Hair follicular keratinocyte (primary cell): ENCODE results near the gene S100A2. TPM values are rescaled to one million over a fixed set of nuclear protein-coding genes. Genes with fewer than 3 reads are reported as not detected.

Experiments used
- total RNA-seq: library from RNA; depleted of rRNA; stranded (reverse); fragments of >200 nt; gene quantifications from 2 replicates; pipeline ENCODE4 v1.2.3, GENCODE V29; 2015

Gene S100A2
- total RNA-seq: 7,785 and 8,615 TPM in 2 replicates

DNA sequence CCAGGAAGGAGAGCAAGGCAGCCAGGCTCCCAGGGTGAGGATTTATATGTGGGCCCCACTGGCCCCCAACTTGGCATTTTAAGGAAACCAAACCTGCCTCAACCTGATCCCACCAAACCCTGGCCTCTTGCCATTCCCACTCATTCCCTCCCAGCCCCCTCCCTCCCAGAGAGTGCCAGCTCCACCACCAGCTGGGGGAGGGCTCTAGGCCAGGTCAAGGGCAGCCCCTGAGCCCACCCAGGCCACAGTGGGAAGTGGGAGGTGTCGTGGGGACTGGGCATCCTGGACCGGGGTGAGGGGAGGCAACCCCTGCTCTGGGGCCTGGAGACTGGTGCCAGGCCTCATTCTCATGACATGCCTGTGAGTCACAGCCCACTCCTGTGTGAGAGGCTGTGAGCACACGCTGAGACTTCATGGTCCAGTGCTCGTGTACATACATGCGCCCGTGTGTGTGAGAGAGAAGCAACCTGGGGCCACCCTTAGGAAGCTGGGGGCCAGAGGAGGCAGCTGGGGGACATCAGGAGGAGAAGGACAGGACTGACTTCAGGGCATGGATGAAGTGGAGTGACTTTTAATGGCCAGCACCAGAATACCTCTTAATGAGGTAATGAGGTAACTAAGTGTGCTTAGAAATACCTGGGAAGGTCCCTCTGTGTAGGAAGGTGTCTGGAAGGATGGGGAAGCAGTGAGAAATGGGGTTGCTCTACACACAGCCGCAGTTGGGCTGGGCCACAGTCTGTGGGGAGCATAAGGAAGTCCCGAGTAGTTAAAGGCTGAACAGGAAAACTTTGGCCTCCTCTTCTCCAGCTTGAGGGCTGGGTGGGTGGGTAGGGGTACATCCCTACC is at the start of gene S100A2:
TSS of gene S100A2 (minus strand) at position 316 of the 846 bp plus-strand sequence. CDS start 1,967 bp downstream, outside the sequence.

DNA sequence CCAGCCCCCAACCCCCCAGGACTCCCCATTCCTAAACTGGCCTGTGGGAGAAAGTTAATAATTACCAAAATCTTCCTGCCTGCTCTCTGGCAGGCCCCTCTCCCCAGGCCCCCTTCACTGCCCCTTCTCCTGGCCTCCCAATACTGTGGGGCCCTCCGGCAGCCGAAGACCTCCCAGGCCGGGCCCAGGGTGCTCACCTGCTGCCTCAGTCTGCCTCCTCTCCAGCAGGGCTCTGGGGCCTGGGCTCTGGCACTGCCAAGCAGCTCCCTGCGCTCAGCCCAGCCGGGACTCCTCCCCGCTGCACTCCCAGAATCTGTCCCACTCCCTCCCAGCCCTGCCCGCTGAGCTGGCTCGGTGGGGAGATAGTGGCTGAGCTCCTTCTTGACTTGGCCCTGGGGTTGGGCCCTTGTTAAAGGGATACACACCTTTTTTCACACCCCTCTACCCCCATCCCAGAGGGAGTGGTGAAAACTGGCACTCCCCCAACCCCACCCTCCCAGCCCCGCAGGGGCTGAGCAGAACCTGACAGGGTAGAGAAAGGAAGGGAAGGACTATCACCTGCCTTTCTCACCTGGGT is 47.2 kb upstream of the S100A2 start, which contains the start of gene S100A16:
TSS of gene S100A16 (minus strand) at position 383 of the 577 bp plus-strand sequence. CDS start 4,986 bp downstream, outside the sequence.

GRCh38 chr1:153548722-153549688 is 16.6 kb downstream of the S100A2 start, which contains the start of gene S100A3:
TSS of gene S100A3 (minus strand) at chr1:153549258. CDS start at chr1:153548485, 773 bp downstream.

GRCh38 chr1:153545067-153546055 is 20.3 kb downstream of the S100A2 start, which contains the start of gene S100A4:
TSS of gene S100A4 (minus strand) at chr1:153545806. CDS start at chr1:153544794, 1,012 bp downstream.

DNA sequence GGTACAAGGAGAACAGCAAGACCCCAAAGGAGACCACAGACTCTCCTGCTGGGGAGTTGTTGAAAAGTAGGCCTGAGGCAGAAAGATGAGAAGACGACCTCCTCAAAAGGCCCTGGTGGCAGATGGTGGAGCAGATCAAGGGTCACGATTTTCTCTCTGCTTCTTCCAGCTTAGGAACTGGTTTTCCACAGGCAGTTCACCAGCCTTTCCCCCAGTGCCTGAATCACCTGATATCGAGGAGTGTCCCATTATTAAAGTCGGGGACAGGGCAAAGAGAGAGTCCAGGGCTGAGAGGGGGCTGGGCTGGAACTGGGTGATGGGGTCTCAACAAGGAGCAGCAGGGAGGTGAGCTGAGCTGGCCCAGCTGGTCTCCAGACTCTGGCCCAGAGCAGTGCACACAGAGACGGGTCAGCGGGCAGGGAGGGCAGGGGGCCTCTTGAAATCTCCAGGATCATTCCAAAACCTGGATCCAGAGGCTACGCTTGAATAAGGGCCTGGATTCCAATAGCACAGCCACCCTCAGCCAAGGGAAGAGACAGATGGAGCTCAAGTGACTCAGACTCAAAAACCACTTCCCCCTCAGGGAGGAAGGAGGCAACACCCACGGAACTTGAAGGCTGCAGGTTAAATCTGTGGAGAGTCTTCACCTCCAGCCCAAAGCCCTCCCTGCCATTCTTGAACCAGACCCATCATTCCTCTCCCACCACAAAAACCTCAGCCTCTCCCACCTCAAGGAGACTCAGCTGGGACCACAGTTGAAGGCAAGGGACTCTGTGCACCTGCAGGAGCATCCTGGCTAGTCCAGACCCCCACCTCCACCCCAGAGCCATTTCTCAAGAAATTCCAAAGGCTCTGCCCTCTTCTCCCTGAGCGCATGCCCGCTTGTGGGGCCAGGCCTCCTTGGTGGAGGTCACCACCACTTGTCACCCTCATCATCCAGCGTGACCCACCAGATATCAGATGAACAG is 25.0 kb downstream of the S100A2 start, which contains the start of gene S100A5:
TSS of gene S100A5 (minus strand) at position 541 of the 968 bp plus-strand sequence. CDS start 743 bp downstream, outside the sequence.

GRCh38 chr1:153535242-153536011 is 30.2 kb downstream of the S100A2 start, which contains the start of gene S100A6:
TSS of gene S100A6 (minus strand) at chr1:153535991. CDS start at chr1:153535339, 652 bp downstream.

Other genes starting within 250 kb of the S100A2 start
- gene PGLYRP4, start 217.0 kb downstream of the S100A2 start, total RNA-seq: 0.30 and 0.55 TPM in 2 replicates
- 1,435 and 1,560 TPM in 2 replicates for gene S100A9, start 208.0 kb downstream of the S100A2 start, total RNA-seq
- 0.49 and 1.7 TPM in 2 replicates for gene S100A12, start 190.2 kb downstream of the S100A2 start, total RNA-seq
- 228 and 239 TPM in 2 replicates for gene S100A8, start 174.8 kb downstream of the S100A2 start, total RNA-seq
- under 0.01 TPM in 1 of 2 replicates, not detected in the other for gene S100A7A, start 149.3 kb downstream of the S100A2 start, total RNA-seq
- gene S100A7, start 105.2 kb downstream of the S100A2 start, total RNA-seq: 5.2 and 13.3 TPM in 2 replicates
- 1,494 and 3,100 TPM in 2 replicates for gene S100A6, start 29.9 kb downstream of the S100A2 start, total RNA-seq
- not detected in 2 replicates for gene S100A5, start 24.9 kb downstream of the S100A2 start, total RNA-seq
- 5.7 and 25.3 TPM in 2 replicates for gene S100A4, start 20.0 kb downstream of the S100A2 start, total RNA-seq
- 7.7 and 12.7 TPM in 2 replicates for gene S100A3, start 16.6 kb downstream of the S100A2 start, total RNA-seq
- gene S100A16, start 47.3 kb upstream of the S100A2 start, total RNA-seq: 1,743 and 1,927 TPM in 2 replicates
- 1,521 and 2,019 TPM in 2 replicates for gene S100A14, start 50.5 kb upstream of the S100A2 start, total RNA-seq
- gene S100A13, start 61.7 kb upstream of the S100A2 start, total RNA-seq: 180 and 189 TPM in 2 replicates
- gene S100A1, start 62.6 kb upstream of the S100A2 start, total RNA-seq: not detected in 2 replicates
- 36.5 and 57.2 TPM in 2 replicates for gene CHTOP, start 68.2 kb upstream of the S100A2 start, total RNA-seq
- 40.9 and 53.2 TPM in 2 replicates for gene SNAPIN, start 92.9 kb upstream of the S100A2 start, total RNA-seq
- gene ILF2, start 105.1 kb upstream of the S100A2 start, total RNA-seq: 152 and 287 TPM in 2 replicates
- gene NPR1, start 112.8 kb upstream of the S100A2 start, total RNA-seq: 0.08 TPM in 1 of 2 replicates, not detected in the other
- 18.7 and 26.2 TPM in 2 replicates for gene INTS3, start 162.2 kb upstream of the S100A2 start, total RNA-seq
- 7.3 and 8.2 TPM in 2 replicates for gene SLC27A3, start 209.6 kb upstream of the S100A2 start, total RNA-seq